HCT116 (cell line): ENCODE measurements around the gene M1AP.

Experiments used
- EGR1 ChIP-seq: IDR thresholded peaks from 2 replicates; pipeline ENCODE4 v1.6.1; 2012; ENCODE audit warnings: low read depth
- JUND ChIP-seq: IDR thresholded peaks from 2 replicates; pipeline ENCODE4 v1.6.1; 2012
- POLR2A ChIP-seq: IDR thresholded peaks from 2 replicates; pipeline ENCODE4 v1.7.0; 2011; ENCODE audit warnings: borderline replicate concordance; ENCODE audit not compliant: insufficient read depth, insufficient read length; ENCODE audit errors: extremely low read depth
- POLR2AphosphoS5 ChIP-seq: IDR thresholded peaks from 2 replicates; pipeline ENCODE4 v1.6.1; 2011; ENCODE audit warnings: mild to moderate bottlenecking, low read depth, low read length, moderate library complexity
- TF ChIP-seq, protein P1 (sequence below), 3 experiments: fragments of 200-600 bp in 1 of 3; sonication (generic) in 1 of 3; IDR thresholded peaks in 2 of 3; conservative IDR thresholded peaks in 1 of 3; 2 replicates each; pipeline ENCODE4 v1.5.1; 2012 to 2017; ENCODE audit warnings: low read depth in 2 of 3, low read length in 2 of 3, antibody characterized with exemption in 1 of 3, borderline replicate concordance in 1 of 3, control low read depth in 1 of 3, mild to moderate bottlenecking in 1 of 3, mixed read lengths in 1 of 3, mixed run types in 1 of 3, moderate library complexity in 1 of 3; ENCODE audit not compliant: insufficient read depth in 1 of 3
- TF ChIP-seq, protein P2 (sequence below): IDR thresholded peaks from 2 replicates; pipeline ENCODE4 v1.6.1; 2012

DNA sequence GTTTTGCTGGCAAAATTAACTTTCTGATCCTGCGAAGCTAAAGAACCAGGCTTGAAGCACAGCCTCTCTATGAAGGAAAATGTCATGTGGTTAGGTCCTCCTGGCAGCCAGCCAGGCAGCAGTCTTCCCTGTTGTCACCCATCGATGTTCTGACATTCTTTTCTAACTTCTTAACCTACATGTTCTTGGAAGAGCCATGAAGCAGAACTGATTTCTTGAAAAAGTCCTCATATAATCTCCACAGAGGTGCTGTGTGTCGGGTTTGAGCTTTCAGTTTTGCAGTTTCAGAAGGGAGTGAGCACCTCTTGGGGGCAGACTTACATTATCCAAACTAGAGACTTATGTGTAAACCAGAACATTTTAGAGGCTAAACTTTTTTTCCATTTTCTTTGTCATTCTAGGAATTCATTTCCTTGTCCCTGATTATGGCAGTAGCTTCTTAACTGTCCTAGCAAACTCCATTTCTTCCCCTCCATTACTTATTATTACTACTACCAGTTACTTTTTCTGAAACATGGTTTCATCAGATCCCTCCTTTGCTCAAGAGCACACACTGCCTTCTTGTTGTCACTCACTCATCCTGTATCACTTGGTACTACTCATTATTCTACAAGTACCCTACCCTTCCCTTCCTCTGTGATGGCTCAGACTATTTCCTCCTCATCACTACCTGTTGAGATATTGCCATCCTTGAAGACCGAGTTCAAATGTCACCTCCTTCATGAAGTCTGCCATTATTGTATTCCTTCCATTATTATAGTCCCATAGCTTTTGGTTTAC, 62.5 kb downstream of the M1AP start:
- TF ChIP-seq, protein P1, sequence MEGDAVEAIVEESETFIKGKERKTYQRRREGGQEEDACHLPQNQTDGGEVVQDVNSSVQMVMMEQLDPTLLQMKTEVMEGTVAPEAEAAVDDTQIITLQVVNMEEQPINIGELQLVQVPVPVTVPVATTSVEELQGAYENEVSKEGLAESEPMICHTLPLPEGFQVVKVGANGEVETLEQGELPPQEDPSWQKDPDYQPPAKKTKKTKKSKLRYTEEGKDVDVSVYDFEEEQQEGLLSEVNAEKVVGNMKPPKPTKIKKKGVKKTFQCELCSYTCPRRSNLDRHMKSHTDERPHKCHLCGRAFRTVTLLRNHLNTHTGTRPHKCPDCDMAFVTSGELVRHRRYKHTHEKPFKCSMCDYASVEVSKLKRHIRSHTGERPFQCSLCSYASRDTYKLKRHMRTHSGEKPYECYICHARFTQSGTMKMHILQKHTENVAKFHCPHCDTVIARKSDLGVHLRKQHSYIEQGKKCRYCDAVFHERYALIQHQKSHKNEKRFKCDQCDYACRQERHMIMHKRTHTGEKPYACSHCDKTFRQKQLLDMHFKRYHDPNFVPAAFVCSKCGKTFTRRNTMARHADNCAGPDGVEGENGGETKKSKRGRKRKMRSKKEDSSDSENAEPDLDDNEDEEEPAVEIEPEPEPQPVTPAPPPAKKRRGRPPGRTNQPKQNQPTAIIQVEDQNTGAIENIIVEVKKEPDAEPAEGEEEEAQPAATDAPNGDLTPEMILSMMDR (IDR thresholded peaks at IDR 0.05 in 2 of 3, conservative IDR thresholded peaks at IDR 0.05 in 1 of 3; ENCODE audit: borderline replicate concordance in 1 of 3, insufficient read depth in 1 of 3, low read depth in 2 of 3, low read length in 2 of 3): no peak
- TF ChIP-seq JUND: no peak
- no peak for TF ChIP-seq EGR1
- no peak for TF ChIP-seq POLR2A
- TF ChIP-seq POLR2AphosphoS5: no peak
- TF ChIP-seq, protein P2, sequence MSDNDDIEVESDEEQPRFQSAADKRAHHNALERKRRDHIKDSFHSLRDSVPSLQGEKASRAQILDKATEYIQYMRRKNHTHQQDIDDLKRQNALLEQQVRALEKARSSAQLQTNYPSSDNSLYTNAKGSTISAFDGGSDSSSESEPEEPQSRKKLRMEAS: no peak
